Kidney (tissue), 14 donors: ENCODE data around the gene SMG6. TPM values are rescaled to one million over a fixed set of nuclear protein-coding genes. Genes with fewer than 3 reads are reported as not detected.

Source experiments
- DNase-seq, 5 donors: peaks; one replicate each; pipeline ENCODE4 v3.0.0-alpha.2; 2013 to 2020
- FAIRE-seq: peaks from 2 replicates; lab custom pipeline; 2012; peaks lifted over from hg19 to GRCh38; lab: Jason Lieb, UNC
- H3K27ac ChIP-seq, 2 donors: one replicate each; pipeline ENCODE4 v1.7.0; 2013; ENCODE audit warnings: low read depth in 2 of 2, low read length in 2 of 2, inconsistent platforms in 1 of 2
- H3K27me3 ChIP-seq: one replicate; pipeline ENCODE4 v1.7.1; 2013; ENCODE audit warnings: low read length, inconsistent platforms; ENCODE audit not compliant: control insufficient read depth, insufficient read depth
- H3K36me3 ChIP-seq, 3 donors: one replicate each; pipeline versions ENCODE4 v1.7.0 to v1.7.1; 2013; ENCODE audit warnings: low read length in 3 of 3, control low read depth in 1 of 3, inconsistent platforms in 1 of 3; ENCODE audit not compliant: insufficient read depth in 3 of 3, control insufficient read depth in 2 of 3
- H3K4me1 ChIP-seq, 3 donors: one replicate each; pipeline versions ENCODE4 v1.7.0 to v1.7.1; 2013; ENCODE audit warnings: low read length in 3 of 3, inconsistent platforms in 1 of 3, low read depth in 1 of 3; ENCODE audit not compliant: control insufficient read depth in 2 of 3, insufficient read depth in 2 of 3
- H3K4me3 ChIP-seq, 3 donors: one replicate each; pipeline versions ENCODE4 v1.7.0 to v1.8.1; 2013; ENCODE audit warnings: low read length in 3 of 3, control low read depth in 1 of 3, inconsistent platforms in 1 of 3
- H3K9ac ChIP-seq, 3 donors: one replicate each; pipeline versions ENCODE4 v1.7.0 to v1.7.1; 2013; ENCODE audit warnings: low read length in 3 of 3, control low read depth in 1 of 3, inconsistent platforms in 1 of 3
- H3K9me3 ChIP-seq, 3 donors: one replicate each; pipeline versions ENCODE4 v1.7.0 to v1.7.1; 2013; ENCODE audit warnings: low read length in 3 of 3, control low read depth in 1 of 3, inconsistent platforms in 1 of 3; ENCODE audit not compliant: control insufficient read depth in 2 of 3, insufficient read depth in 1 of 3
- intact Hi-C: fragments of 100-400 bp; cut with DNase I; formaldehyde crosslinking; loops from one replicate; pipeline ENCODE4 v1.11.1; 2022
- polyA plus RNA-seq: library from polyadenylated mRNA; stranded (reverse); fragments of 350-450 nt; fragmentation: Illumina TruSeq; extraction: RNeasy Lipid Tissue Mini Kit (QIAGEN cat#74804); gene quantifications from one replicate; pipeline ENCODE4 v1.2.3, GENCODE V29; 2014; ENCODE audit warnings: low read depth, low replicate concordance; ENCODE audit not compliant: insufficient read depth
- total RNA-seq: library from RNA; stranded (reverse); fragmentation: NEBNext Ultra II Directional; extraction: Animal tissue kit (Norgen Biotek cat#: 25700); gene quantifications from one replicate; pipeline ENCODE4 v1.2.1, GENCODE V29; 2021
- TF ChIP-seq, protein P1 (sequence below): IDR thresholded peaks from 3 replicates; pipeline ENCODE4 v1.5.1; 2012; ENCODE audit warnings: mild to moderate bottlenecking, moderate library complexity, borderline replicate concordance; ENCODE audit not compliant: insufficient read depth; ENCODE audit errors: extremely low read depth
- donor health status: control.
- donor health status: control.
- donor health status: control.
- donor health status: control.
- donor health status: control.
- donor health status: DM: yes; HTN: yes; CAD: no.
- donor health status: Normal renal cell carcinoma (clear cell type).

The SMG6 gene
- total and polyA plus RNA-seq, 2 donors from 2014 or later, result 20.6 to 37.3 TPM

DNA sequence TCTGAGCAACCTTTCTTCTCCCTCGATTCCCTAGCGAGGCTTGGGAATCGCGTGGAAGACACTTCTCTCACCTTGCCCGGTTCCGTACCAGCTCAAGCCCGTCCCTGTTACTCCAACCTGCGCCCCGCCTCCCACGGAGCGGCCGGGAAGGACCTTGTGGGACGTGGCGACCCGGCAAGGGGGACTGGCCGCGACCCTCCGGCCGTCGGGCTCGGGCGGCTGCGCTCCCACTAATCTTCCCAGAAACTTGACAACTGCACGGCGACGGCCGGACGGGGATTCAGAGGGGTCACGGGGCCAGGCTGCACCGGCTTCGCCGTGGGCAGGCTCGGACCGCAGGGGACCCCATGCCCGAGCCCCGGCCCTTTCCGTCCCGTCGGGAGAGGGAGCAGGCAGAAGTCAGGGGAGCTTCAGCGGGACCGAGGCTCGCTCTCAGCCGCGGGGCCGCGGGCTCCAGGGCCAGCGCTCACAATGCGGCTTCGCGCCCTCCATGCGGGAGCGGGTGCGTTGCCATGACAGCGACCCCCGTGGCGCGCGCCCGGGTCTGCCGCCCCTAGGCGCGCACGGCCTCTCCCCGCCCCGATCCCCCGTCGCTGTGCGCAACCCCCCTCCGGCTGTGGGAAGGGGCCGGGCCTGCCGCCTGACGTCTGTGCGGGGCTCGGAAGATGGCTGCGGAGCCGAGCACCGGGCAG, 33.4 kb upstream of the SMG6 start, which contains the start of gene SGSM2:
Gene SGSM2 (plus strand): TSS at position 650 of the 692 bp plus-strand sequence. CDS start 188 bp downstream, outside the sequence.
- DNase-seq (peak; percentile 82 to 88 (median 87)), FAIRE-seq (no peak)
- Histone ChIP-seq H3K27me3 (no peaks in the 10 kb centered on the region), H3K27ac (peak within 1 kb of the TSS; percentile 91 to 93), H3K36me3 (peaks cover 17 to 22% (median 19%) of the 10 kb centered on the region in 3 donors), H3K9ac (peak within 1 kb of the TSS; percentile 40 to 83 (median 55)), H3K4me3 (peak within 1 kb of the TSS; percentile 90 to 99 (median 94)), H3K9me3 (no peaks in the 10 kb centered on the region), H3K4me1 (peaks cover 0 to 9% (median 6%) of the 10 kb centered on the region in 3 donors)
- TF ChIP-seq, protein P1, sequence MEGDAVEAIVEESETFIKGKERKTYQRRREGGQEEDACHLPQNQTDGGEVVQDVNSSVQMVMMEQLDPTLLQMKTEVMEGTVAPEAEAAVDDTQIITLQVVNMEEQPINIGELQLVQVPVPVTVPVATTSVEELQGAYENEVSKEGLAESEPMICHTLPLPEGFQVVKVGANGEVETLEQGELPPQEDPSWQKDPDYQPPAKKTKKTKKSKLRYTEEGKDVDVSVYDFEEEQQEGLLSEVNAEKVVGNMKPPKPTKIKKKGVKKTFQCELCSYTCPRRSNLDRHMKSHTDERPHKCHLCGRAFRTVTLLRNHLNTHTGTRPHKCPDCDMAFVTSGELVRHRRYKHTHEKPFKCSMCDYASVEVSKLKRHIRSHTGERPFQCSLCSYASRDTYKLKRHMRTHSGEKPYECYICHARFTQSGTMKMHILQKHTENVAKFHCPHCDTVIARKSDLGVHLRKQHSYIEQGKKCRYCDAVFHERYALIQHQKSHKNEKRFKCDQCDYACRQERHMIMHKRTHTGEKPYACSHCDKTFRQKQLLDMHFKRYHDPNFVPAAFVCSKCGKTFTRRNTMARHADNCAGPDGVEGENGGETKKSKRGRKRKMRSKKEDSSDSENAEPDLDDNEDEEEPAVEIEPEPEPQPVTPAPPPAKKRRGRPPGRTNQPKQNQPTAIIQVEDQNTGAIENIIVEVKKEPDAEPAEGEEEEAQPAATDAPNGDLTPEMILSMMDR, result no peak
- intact Hi-C loops, result no loop called here

DNA sequence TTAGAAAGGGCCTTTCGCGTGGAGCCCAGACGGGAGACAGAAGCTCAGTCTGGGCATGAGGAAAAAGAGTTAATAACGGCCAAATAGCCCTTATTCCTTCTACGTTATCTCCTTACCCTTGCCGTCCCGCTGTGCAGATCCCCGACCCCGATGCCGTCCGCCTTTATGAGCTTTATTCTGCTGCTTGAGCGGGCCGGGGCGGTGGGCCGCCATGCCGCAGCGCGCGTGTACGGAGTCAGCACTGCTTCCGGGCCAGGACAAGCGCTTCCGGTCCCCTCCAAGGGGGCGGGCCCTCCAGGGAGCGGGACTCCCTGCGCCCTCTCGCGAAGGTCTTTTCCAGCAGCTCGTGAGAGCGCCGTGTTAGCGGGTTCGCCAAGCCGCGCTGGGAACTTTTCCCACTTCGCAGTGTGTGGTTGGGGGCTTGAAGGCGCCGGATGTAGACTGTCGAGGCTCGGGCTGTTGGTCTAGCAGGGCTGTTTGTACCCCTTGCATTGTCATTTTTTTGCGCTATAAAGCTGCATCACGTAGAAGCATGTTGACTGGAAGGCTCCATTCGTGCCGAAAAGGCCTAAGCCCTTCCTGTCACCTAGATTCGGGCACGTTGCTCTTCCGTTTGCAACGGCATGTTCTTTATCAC, 32.7 kb upstream of the SMG6 start, which contains the start of gene TSR1:
Gene TSR1 (minus strand): TSS at position 243 of the 637 bp plus-strand sequence. CDS start 30 bp downstream, at position 213.
- FAIRE-seq, result no peak

DNA sequence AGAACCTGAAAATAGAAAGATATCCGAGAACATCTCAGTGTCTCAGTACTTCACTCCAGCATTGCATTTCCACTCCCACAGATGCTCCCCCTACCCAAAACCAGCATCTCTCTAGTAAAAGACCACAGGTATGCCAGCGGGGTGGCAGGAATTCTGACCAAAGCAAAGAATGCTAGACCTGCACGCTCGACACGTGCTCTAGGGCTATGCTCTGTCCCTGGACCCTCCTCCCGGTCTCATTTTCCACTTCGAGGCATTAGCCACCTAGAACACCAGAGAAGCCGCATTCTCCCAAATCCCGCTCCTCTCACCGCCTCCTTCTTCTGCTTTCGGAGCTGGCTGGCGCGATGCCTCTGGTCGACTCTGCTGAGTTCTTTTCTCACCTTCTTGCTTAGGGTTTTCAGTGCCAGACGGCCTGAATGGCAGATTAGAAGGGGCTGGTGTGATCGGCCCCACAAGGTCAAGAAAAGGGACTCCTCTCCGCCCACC, 32.2 kb upstream of the SMG6 start:
- H3K9ac ChIP-seq, result peak overlapping the region; percentile 38 to 83 (median 81)

More for the DNA sequence above, 32.7 kb upstream of the SMG6 start, which contains the start of gene TSR1:
- Histone ChIP-seq H3K4me3 (peak within 1 kb of the TSS; percentile 90 to 99 (median 94)), H3K4me1 (peaks cover 0 to 9% (median 6%) of the 10 kb centered on the region in 3 donors), H3K9ac (peak within 1 kb of the TSS; percentile 81 to 83 (median 83)), H3K27me3 (no peaks in the 10 kb centered on the region), H3K9me3 (no peaks in the 10 kb centered on the region), H3K36me3 (peaks cover 20 to 27% (median 26%) of the 10 kb centered on the region in 3 donors), H3K27ac (peak within 1 kb of the TSS; percentile 91 to 93)
- peak; percentile 92 to 97 (median 96) for DNase-seq
- intact Hi-C loops, result no loop called here
- TF ChIP-seq, protein P1, result peak; percentile 27

More for the DNA sequence above, 32.2 kb upstream of the SMG6 start:
- DNase-seq (peak in 1 of 5 donors; percentile 15), FAIRE-seq (no peak)
- peaks cover 24 to 33% (median 29%) of the 10 kb centered on the region in 3 donors for H3K36me3 ChIP-seq
- peaks cover 0 to 9% (median 6%) of the 10 kb centered on the region in 3 donors for H3K4me1 ChIP-seq
- H3K27me3 ChIP-seq, result no peaks in the 10 kb centered on the region
- H3K9me3 ChIP-seq, result no peaks in the 10 kb centered on the region
- TF ChIP-seq, protein P1, result no peak
- H3K4me3 ChIP-seq, result peak overlapping the region; percentile 90 to 99 (median 94)
- intact Hi-C loops, result no loop called here
- H3K27ac ChIP-seq, result no peak overlapping the region
